Nephron progenitor cell (in vitro differentiated cells): ENCODE results near the gene KCNA5.

Experiments used
- DNase-seq: peaks from one replicate; pipeline ENCODE4 v3.0.0; 2021
- H3K27ac Mint-ChIP-seq: 2 replicates; pipeline ENCODE4 v1.8.0; 2021; ENCODE audit warnings: mild to moderate bottlenecking, moderate library complexity, mixed read lengths
- H3K27me3 Mint-ChIP-seq: 2 replicates; pipeline ENCODE4 v1.8.0; 2021; ENCODE audit warnings: mild to moderate bottlenecking, low read depth, mixed read lengths; ENCODE audit not compliant: poor library complexity
- H3K36me3 Mint-ChIP-seq: 2 replicates; pipeline ENCODE4 v1.8.0; 2021; ENCODE audit warnings: low read depth, mixed read lengths
- H3K4me1 Mint-ChIP-seq: 2 replicates; pipeline ENCODE4 v1.8.0; 2021; ENCODE audit warnings: mixed read lengths
- H3K4me3 Mint-ChIP-seq: 2 replicates; pipeline ENCODE4 v1.8.0; 2021; ENCODE audit warnings: mild to moderate bottlenecking, moderate library complexity, mixed read lengths
- H3K9me3 Mint-ChIP-seq: 2 replicates; pipeline ENCODE4 v1.8.0; 2021; ENCODE audit warnings: mild to moderate bottlenecking, moderate library complexity, mixed read lengths
- CTCF ChIP-seq: fragments of 200-600 bp; sonication (generic); IDR thresholded peaks from 2 replicates; pipeline ENCODE4 v1.5.0; 2021; ENCODE audit warnings: antibody characterized with exemption

KCNA5 gene

GRCh38 chr12:5085896-5086295 is 42.2 kb downstream of the KCNA5 start:
- Mint-ChIP-seq H3K36me3 (no peaks in the 10 kb centered on the region), H3K4me1 (peaks cover 6% of the 10 kb centered on the region), H3K4me3 (no peak overlapping the region), H3K27me3 (peaks cover 27% of the 10 kb centered on the region), H3K9me3 (no peaks in the 10 kb centered on the region), H3K27ac (no peak overlapping the region)
- TF ChIP-seq CTCF: no peak
- DNase-seq: no peak

GRCh38 chr12:5087831-5088554 is 44.3 kb downstream of the KCNA5 start:
- peaks cover 26% of the 10 kb centered on the region for H3K27me3 Mint-ChIP-seq
- no peak for TF ChIP-seq CTCF
- no peak overlapping the region for H3K4me3 Mint-ChIP-seq
- no peak for DNase-seq
- H3K27ac Mint-ChIP-seq: no peak overlapping the region
- no peaks in the 10 kb centered on the region for H3K4me1 Mint-ChIP-seq
- no peaks in the 10 kb centered on the region for H3K36me3 Mint-ChIP-seq
- H3K9me3 Mint-ChIP-seq: no peaks in the 10 kb centered on the region

- DNase-seq: no peak
- Mint-ChIP-seq H3K27me3 (peaks cover 26% of the 10 kb centered on the region), H3K4me1 (no peaks in the 10 kb centered on the region), H3K4me3 (no peak overlapping the region), H3K27ac (no peak overlapping the region), H3K9me3 (no peaks in the 10 kb centered on the region), H3K36me3 (no peaks in the 10 kb centered on the region)
- TF ChIP-seq CTCF: no peak
Observed at GRCh38 chr12:5088586-5089264, 45.0 kb downstream of the KCNA5 start.

GRCh38 chr12:5094551-5094950 is 50.9 kb downstream of the KCNA5 start:
- H3K27me3 Mint-ChIP-seq: peaks cover 33% of the 10 kb centered on the region
- H3K36me3 Mint-ChIP-seq: no peaks in the 10 kb centered on the region
- no peak for TF ChIP-seq CTCF
- H3K9me3 Mint-ChIP-seq: no peaks in the 10 kb centered on the region
- H3K4me3 Mint-ChIP-seq: no peak overlapping the region
- H3K27ac Mint-ChIP-seq: no peak overlapping the region
- DNase-seq: no peak
- peaks cover 13% of the 10 kb centered on the region for H3K4me1 Mint-ChIP-seq

GRCh38 chr12:5094986-5095385 is 51.3 kb downstream of the KCNA5 start:
- H3K27me3 Mint-ChIP-seq: peaks cover 34% of the 10 kb centered on the region
- TF ChIP-seq CTCF: no peak
- peaks cover 18% of the 10 kb centered on the region for H3K4me1 Mint-ChIP-seq
- no peak overlapping the region for H3K27ac Mint-ChIP-seq
- no peaks in the 10 kb centered on the region for H3K36me3 Mint-ChIP-seq
- no peak overlapping the region for H3K4me3 Mint-ChIP-seq
- no peaks in the 10 kb centered on the region for H3K9me3 Mint-ChIP-seq
- DNase-seq: no peak
